ENCODE data around the gene ADD3. TPM values are rescaled to one million over a fixed set of nuclear protein-coding genes. Genes with fewer than 3 reads are reported as not detected.

Gene ADD3
- total RNA-seq, 1 experiment from 2014 or later: 59.9 TPM

- no peak overlapping the region for H3K27ac ChIP-seq (ENCODE audit: insufficient read length, low read depth, low read length)
- no peaks in the 10 kb centered on the region for H3K9me3 Mint-ChIP-seq
- no peak overlapping the region for H2AK5ac ChIP-seq (ENCODE audit: insufficient read length, low read length)
- no peak overlapping the region for H2BK120ac ChIP-seq (ENCODE audit: low read depth, low read length, poor library complexity, severe bottlenecking)
- H3K23ac ChIP-seq (ENCODE audit: insufficient read length, low read depth, low read length): no peak overlapping the region
- no peak overlapping the region for H3K56ac ChIP-seq (ENCODE audit: insufficient read length, low read depth, low read length)
- peaks cover 21 to 22% of the 10 kb centered on the region in 2 experiments for H3K4me1 Mint-ChIP-seq
- no peak overlapping the region for H3K27ac Mint-ChIP-seq
- no peaks in the 10 kb centered on the region; the same call in 1 of the 2 replicates for H3K27me3 Mint-ChIP-seq (ENCODE audit: low read depth)
- no peak overlapping the region for H3K4me2 ChIP-seq (ENCODE audit: insufficient read depth, insufficient read length, low read length)
- H3K14ac ChIP-seq (ENCODE audit: insufficient read depth, low read length): no peak overlapping the region
- TF ChIP-seq, protein P1, sequence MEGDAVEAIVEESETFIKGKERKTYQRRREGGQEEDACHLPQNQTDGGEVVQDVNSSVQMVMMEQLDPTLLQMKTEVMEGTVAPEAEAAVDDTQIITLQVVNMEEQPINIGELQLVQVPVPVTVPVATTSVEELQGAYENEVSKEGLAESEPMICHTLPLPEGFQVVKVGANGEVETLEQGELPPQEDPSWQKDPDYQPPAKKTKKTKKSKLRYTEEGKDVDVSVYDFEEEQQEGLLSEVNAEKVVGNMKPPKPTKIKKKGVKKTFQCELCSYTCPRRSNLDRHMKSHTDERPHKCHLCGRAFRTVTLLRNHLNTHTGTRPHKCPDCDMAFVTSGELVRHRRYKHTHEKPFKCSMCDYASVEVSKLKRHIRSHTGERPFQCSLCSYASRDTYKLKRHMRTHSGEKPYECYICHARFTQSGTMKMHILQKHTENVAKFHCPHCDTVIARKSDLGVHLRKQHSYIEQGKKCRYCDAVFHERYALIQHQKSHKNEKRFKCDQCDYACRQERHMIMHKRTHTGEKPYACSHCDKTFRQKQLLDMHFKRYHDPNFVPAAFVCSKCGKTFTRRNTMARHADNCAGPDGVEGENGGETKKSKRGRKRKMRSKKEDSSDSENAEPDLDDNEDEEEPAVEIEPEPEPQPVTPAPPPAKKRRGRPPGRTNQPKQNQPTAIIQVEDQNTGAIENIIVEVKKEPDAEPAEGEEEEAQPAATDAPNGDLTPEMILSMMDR (conservative IDR thresholded peaks at IDR 0.05): no peak
- no peaks in the 10 kb centered on the region for H4K20me1 ChIP-seq (ENCODE audit: control insufficient read depth, insufficient read depth, insufficient read length)
- no peak overlapping the region for H2AFZ ChIP-seq (ENCODE audit: low read length)
- no peaks in the 10 kb centered on the region for H3K79me2 ChIP-seq (ENCODE audit: insufficient read depth, low read length)
- no peaks in the 10 kb centered on the region for H3K9me3 ChIP-seq (ENCODE audit: control insufficient read depth, low read depth, low read length)
- no peak overlapping the region for H2BK15ac ChIP-seq (ENCODE audit: low read depth, low read length)
- H4K8ac ChIP-seq (replicated peaks; ENCODE audit: insufficient read length, low read depth, low read length): no peak overlapping the region
- no peak overlapping the region for H3T11ph ChIP-seq (ENCODE audit: low read length)
- H3K4me3 Mint-ChIP-seq: no peak overlapping the region
- no peaks in the 10 kb centered on the region for H3K27me3 ChIP-seq (ENCODE audit: insufficient read depth, low read length)
- no peaks in the 10 kb centered on the region for H3K23me2 ChIP-seq (ENCODE audit: insufficient read length, low read depth, low read length, poor library complexity, severe bottlenecking)
- no peak overlapping the region for H2BK5ac ChIP-seq (ENCODE audit: insufficient read length, low read length)
- H3K4ac ChIP-seq (ENCODE audit: low read depth, low read length): no peak overlapping the region
- H2BK12ac ChIP-seq (ENCODE audit: insufficient read length, low read depth, low read length): no peak overlapping the region
- no CpG with 5 or more reads among the region's 2 CpGs for WGBS (ENCODE audit: extremely low coverage, insufficient read length, low lambda C conversion rate)
- H3K9ac ChIP-seq (ENCODE audit: extremely low read depth, insufficient read length, low read length): no peak overlapping the region
- no peaks in the 10 kb centered on the region; the same call in 1 of the 2 replicates for H3K4me1 ChIP-seq (ENCODE audit: insufficient read depth, low read length)
- no peak overlapping the region for H3K18ac ChIP-seq (ENCODE audit: insufficient read length, low read depth, low read length)
- H3K36me3 Mint-ChIP-seq (ENCODE audit: insufficient read depth in 1 of 3, low read depth in 3 of 3): no peaks in the 10 kb centered on the region
- H2BK20ac ChIP-seq (ENCODE audit: low read depth, low read length, poor library complexity, severe bottlenecking): no peak overlapping the region
- no peak for DNase-seq
- no peak overlapping the region for H4K91ac ChIP-seq (ENCODE audit: insufficient read length, low read depth, low read length)
- no peak overlapping the region for H4K5ac ChIP-seq (ENCODE audit: insufficient read length, low read depth, low read length)
- no peaks in the 10 kb centered on the region for H3K79me1 ChIP-seq (ENCODE audit: insufficient read depth, low read depth, low read length, poor library complexity, severe bottlenecking)
These were observed 10.6 kb upstream of the ADD3 start for GRCh38 chr10:109997233-109997632.

All from H9 (cell line).